Type B pancreatic cell (in vitro differentiated cells): ENCODE results near the gene OR51I1. TPM values are rescaled to one million over a fixed set of nuclear protein-coding genes. Genes with fewer than 3 reads are reported as not detected.

Source experiments
- DNase-seq: peaks from one replicate; pipeline ENCODE4 v3.0.0; 2021; ENCODE audit warnings: mixed read lengths; ENCODE audit not compliant: unreplicated experiment; ENCODE audit errors: extremely low spot score
- H3K27ac Mint-ChIP-seq: 2 replicates; pipeline ENCODE4 v1.8.0; 2021; ENCODE audit warnings: mild to moderate bottlenecking, mixed read lengths
- H3K27me3 Mint-ChIP-seq: 2 replicates; pipeline ENCODE4 v1.8.0; 2021; ENCODE audit warnings: mixed read lengths
- H3K36me3 Mint-ChIP-seq: 2 replicates; pipeline ENCODE4 v1.8.0; 2021; ENCODE audit warnings: mixed read lengths
- H3K4me1 Mint-ChIP-seq: one replicate; pipeline ENCODE4 v1.8.0; 2021; ENCODE audit warnings: mixed read lengths; ENCODE audit not compliant: unreplicated experiment
- H3K4me3 Mint-ChIP-seq: 2 replicates; pipeline ENCODE4 v1.8.0; 2021; ENCODE audit warnings: mild to moderate bottlenecking, mixed read lengths
- H3K9me3 Mint-ChIP-seq: 2 replicates; pipeline ENCODE4 v1.8.0; 2021; ENCODE audit warnings: mixed read lengths
- CTCF ChIP-seq: fragments of 200-600 bp; sonication (generic); conservative IDR thresholded peaks from 2 replicates; pipeline ENCODE4 v1.5.0; 2021; ENCODE audit warnings: antibody characterized with exemption, mild to moderate bottlenecking
- total RNA-seq: library from RNA; stranded (reverse); gene quantifications from 2 replicates; pipeline ENCODE4 v1.2.1, GENCODE V29; 2021; ENCODE audit warnings: low replicate concordance

Gene OR51I1
- total RNA-seq, 1 donor from 2014 or later, result not detected

GRCh38 chr11:5420993-5421392, 20.3 kb downstream of the OR51I1 start:
- no peak for DNase-seq
- no peak for TF ChIP-seq CTCF
- H3K27me3 Mint-ChIP-seq, result peaks cover 5% of the 10 kb centered on the region
- no peaks in the 10 kb centered on the region for H3K4me1 Mint-ChIP-seq
- H3K36me3 Mint-ChIP-seq, result no peaks in the 10 kb centered on the region
- H3K9me3 Mint-ChIP-seq, result no peaks in the 10 kb centered on the region
- H3K27ac Mint-ChIP-seq, result no peak overlapping the region
- H3K4me3 Mint-ChIP-seq, result no peak overlapping the region

- no peaks in the 10 kb centered on the region for H3K36me3 Mint-ChIP-seq
- no peaks in the 10 kb centered on the region for H3K4me1 Mint-ChIP-seq
- H3K27ac Mint-ChIP-seq, result no peak overlapping the region
- TF ChIP-seq CTCF, result no peak
- H3K9me3 Mint-ChIP-seq, result peaks cover 10% of the 10 kb centered on the region
- DNase-seq, result no peak
- no peak overlapping the region for H3K4me3 Mint-ChIP-seq
- H3K27me3 Mint-ChIP-seq, result peaks cover 4% of the 10 kb centered on the region
Observed at GRCh38 chr11:5405173-5405572, 36.1 kb downstream of the OR51I1 start.

- Mint-ChIP-seq H3K9me3 (peaks cover 10% of the 10 kb centered on the region), H3K36me3 (no peaks in the 10 kb centered on the region), H3K4me1 (no peaks in the 10 kb centered on the region), H3K27ac (no peak overlapping the region), H3K27me3 (peaks cover 5% of the 10 kb centered on the region), H3K4me3 (no peak overlapping the region)
- no peak for TF ChIP-seq CTCF
- no peak for DNase-seq
Observed at GRCh38 chr11:5398936-5399335, 42.4 kb downstream of the OR51I1 start.

- no peaks in the 10 kb centered on the region for H3K4me1 Mint-ChIP-seq
- no peaks in the 10 kb centered on the region for H3K9me3 Mint-ChIP-seq
- H3K27me3 Mint-ChIP-seq, result peaks cover 5% of the 10 kb centered on the region
- no peaks in the 10 kb centered on the region for H3K36me3 Mint-ChIP-seq
- TF ChIP-seq CTCF, result no peak
- DNase-seq, result no peak
- no peak overlapping the region for H3K4me3 Mint-ChIP-seq
- no peak overlapping the region for H3K27ac Mint-ChIP-seq
Observed at GRCh38 chr11:5394091-5394490, 47.2 kb downstream of the OR51I1 start.

Other genes with a start within 250 kb of the OR51I1 start
- gene OR51V1, start 240.8 kb downstream of the OR51I1 start, total RNA-seq, result not detected in 2 replicates
- not detected in 2 replicates for gene HBB, start 214.4 kb downstream of the OR51I1 start, total RNA-seq
- gene HBD, start 207.0 kb downstream of the OR51I1 start, total RNA-seq, result 0.79 TPM in 1 of 2 replicates, not detected in the other
- gene HBG1, start 191.7 kb downstream of the OR51I1 start, total RNA-seq, result not detected in 2 replicates
- not detected in 2 replicates for gene HBG2, start 186.7 kb downstream of the OR51I1 start, total RNA-seq
- 1.3 TPM in 1 of 2 replicates, not detected in the other for gene HBE1, start 171.6 kb downstream of the OR51I1 start, total RNA-seq
- not detected in 2 replicates for gene OR51B4, start 139.6 kb downstream of the OR51I1 start, total RNA-seq
- not detected in 2 replicates for gene OR51B2, start 117.2 kb downstream of the OR51I1 start, total RNA-seq
- not detected in 2 replicates for gene OR51B5, start 98.0 kb downstream of the OR51I1 start, total RNA-seq
- gene OR51B6, start 90.0 kb downstream of the OR51I1 start, total RNA-seq, result not detected in 2 replicates
- gene OR51M1, start 57.7 kb downstream of the OR51I1 start, total RNA-seq, result not detected in 2 replicates
- not detected in 2 replicates for gene OR51Q1, start 19.4 kb downstream of the OR51I1 start, total RNA-seq
- not detected in 2 replicates for gene OR51I2, start 7.8 kb upstream of the OR51I1 start, total RNA-seq
- not detected in 2 replicates for gene OR52D1, start 47.2 kb upstream of the OR51I1 start, total RNA-seq
- gene UBQLN3, start 68.4 kb upstream of the OR51I1 start, total RNA-seq, result not detected in 2 replicates
- 0.19 and 0.39 TPM in 2 replicates for gene UBQLNL, start 75.2 kb upstream of the OR51I1 start, total RNA-seq
- gene OR52H1, start 107.0 kb upstream of the OR51I1 start, total RNA-seq, result not detected in 2 replicates
- not detected in 2 replicates for gene OR52B6, start 139.4 kb upstream of the OR51I1 start, total RNA-seq
- 7.5 and 8.7 TPM in 2 replicates for gene TRIM6, start 155.1 kb upstream of the OR51I1 start, total RNA-seq
- 1.4 and 2.4 TPM in 2 replicates for gene TRIM34, start 183.5 kb upstream of the OR51I1 start, total RNA-seq
- gene TRIM5, start 243.6 kb upstream of the OR51I1 start, total RNA-seq, result 30.0 and 32.3 TPM in 2 replicates
- 27.4 and 72.5 TPM in 2 replicates for gene TRIM22, start 248.3 kb upstream of the OR51I1 start, total RNA-seq